ENCODE data around the gene POLR2J3.
"Not testable (repeated sequence)": the region's sequence is repeated elsewhere in the genome, so short reads cannot be mapped to it uniquely, and the experiment has no call there.

POLR2J3 gene

DNA sequence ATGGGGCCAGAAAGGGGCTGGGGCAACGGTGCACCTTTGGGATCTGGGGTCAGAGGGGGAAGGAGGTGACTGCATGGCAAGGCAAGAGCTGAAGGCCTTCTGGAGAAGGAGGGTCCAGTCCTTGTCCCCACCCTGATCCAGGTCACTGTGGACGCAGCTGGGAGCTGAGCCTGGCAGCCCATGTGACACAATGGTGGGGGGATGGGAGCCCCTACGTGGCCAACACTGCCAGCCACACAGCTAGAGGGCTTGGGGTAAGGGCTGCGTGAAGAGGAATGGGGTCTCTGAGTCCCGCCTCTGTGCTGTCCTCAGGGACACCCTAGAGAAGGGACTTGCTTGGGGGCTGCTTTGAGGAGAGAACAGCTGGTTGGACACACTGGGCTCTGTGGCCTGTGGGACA is 9.3 kb upstream of the POLR2J3 start:
- DNase-seq, result not testable (repeated sequence)

DNA sequence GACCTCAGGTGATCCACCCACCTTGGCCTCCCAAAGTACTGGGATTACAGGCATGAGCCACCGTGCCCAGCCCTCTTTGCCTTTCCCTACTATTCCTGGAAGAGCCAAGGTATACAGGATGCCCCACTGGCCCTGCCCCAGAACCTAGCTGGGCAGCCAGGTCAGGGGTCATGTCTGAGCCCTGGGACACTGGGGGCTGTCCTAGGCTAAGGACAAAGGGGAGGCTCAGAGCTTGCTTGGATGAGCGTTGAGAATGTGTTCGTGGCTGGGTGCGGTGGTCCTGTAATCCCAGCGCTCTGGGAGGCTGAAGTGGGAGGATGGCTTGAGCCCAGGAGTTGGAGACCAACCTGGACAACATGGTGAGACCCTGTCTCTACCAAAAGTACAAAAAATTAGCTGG is 6.1 kb upstream of the POLR2J3 start:
- not testable (repeated sequence) for DNase-seq

DNA sequence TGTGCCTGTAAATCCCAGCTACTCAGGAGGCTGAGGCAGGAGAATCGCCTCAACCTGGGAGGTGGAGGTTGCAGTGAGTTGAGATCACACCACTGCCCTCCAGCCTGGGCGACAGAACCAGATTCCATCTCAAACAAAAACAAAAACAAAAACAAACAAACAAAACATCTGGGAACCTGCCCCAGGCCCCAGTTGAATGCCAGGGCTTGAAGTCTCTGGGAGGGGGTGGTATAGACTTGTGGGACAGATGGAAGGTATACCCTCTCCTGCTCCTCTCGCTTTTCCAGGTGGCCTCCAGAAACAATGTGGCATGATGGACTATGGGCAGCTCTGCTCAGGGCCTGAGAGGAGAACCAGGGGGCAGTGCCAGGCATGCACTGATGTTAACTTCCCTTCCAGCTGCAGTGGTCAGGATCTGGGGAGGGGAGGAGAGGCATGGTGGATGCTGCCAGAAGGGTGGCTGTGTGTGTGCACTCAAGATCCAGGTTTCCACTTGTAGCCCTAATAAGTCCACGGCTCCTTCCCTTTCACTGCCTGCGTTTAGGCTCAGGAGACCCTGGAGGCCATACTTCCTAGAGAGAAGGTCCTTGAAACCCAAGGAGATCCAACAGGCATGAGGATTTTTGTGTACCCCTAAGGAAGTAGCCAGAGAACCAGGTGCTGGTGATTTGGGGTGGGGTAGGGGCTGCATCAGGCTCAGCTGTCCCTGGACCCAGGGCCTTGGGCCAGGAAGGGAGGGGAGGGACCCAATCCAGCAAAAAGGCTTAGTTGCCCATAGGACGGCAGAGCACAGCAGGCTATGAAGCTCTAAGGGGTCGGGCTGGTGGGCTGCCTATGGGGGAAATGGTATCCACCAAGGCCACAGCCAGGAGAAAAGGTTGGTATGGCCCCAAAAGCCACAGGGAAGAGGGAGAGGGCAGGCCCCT is 5.2 kb upstream of the POLR2J3 start:
- DNase-seq, result not testable (repeated sequence)

DNA sequence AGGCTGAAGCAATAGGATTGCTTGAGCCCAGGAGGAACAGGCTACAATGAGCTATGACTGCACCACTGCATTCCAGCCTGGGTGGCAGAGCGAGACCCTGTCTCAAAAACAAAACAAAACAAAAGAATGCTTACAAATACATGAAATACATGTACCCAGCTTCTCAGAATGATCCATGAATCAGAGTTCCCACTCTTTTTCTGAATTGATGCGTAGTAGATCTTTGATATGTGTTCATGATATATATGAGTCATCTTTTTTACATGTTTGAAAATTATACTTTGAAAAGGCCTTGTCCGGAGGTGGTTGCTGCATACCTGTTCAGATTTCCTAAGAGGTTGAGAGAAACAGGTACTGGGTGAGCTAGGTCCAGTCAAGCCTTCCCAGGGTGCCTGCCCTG is 4.0 kb upstream of the POLR2J3 start:
- DNase-seq, result not testable (repeated sequence)

- DNase-seq, result not testable (repeated sequence)
Observed at GRCh38 chr7:102574607-102575006, 2.2 kb upstream of the POLR2J3 start.

DNA sequence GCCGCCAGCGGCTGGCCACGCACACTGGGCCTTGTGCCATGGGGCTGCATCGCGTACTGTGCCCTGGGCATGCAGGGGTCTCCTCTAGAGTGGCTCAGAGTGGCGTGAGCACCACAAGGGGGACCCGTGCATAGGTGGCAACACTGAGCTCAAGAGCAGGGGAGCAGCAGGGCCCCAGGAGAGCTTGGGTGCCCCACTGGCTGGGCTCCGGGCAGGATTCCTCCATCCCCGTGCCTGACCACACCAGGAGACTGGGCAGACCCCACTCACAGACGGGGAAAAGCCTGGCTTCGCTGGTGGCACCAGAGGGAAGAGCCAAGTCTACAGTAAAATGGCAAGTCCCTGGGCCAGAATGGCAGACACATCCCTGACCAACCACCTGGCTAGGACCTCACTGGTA is 3.8 kb downstream of the POLR2J3 start:
- not testable (repeated sequence) for DNase-seq

- DNase-seq, result not testable (repeated sequence)
Observed at GRCh38 chr7:102550808-102551422, 21.5 kb downstream of the POLR2J3 start, which contains the start of gene SPDYE2. Gene SPDYE2 (plus strand): TSS chr7:102551226. CDS start chr7:102553256, 2,030 bp downstream.

DNA sequence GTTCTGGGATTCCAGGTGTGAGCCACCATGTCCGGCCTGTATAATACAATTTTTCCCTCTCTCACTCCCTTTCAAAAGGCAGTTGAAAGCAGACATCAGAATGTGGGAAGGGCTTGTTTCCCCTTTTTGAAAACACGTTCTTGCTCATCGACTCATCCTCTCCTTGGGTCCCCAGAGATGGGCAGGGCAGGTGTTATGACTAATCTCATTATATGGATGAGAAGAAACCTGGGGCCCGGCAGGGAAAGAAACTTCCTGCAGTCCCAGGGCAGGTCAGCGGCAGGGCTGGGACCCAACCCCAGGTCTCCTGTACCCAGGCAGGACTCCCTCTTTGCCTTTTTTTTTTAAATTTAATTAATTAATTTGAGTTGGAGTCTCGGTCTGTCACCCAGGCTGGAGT is 26.0 kb downstream of the POLR2J3 start:
- peak; percentile 5 for DNase-seq

- DNase-seq, result not testable (repeated sequence)
Observed at GRCh38 chr7:102545288-102545687, 27.1 kb downstream of the POLR2J3 start.

DNA sequence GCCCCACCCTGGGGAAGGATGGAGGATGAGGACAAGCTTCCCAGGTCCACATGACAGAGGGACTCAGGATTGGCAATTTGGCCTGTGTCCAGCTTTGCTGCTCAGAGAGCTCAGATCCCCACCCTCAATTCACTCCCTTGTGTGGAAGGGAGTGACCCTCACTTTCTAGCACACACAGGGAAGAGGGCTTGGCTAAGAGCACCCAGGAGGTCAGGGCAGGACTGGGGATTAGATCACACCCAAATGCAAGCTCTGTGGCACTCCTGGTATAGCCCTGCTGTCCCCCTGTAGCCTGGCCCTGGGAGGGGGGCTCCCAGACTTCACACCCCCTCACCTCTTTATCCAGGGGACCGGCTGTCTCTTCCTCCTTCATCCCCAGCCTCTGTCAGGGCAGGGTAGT is 28.0 kb downstream of the POLR2J3 start:
- not testable (repeated sequence) for DNase-seq

DNA sequence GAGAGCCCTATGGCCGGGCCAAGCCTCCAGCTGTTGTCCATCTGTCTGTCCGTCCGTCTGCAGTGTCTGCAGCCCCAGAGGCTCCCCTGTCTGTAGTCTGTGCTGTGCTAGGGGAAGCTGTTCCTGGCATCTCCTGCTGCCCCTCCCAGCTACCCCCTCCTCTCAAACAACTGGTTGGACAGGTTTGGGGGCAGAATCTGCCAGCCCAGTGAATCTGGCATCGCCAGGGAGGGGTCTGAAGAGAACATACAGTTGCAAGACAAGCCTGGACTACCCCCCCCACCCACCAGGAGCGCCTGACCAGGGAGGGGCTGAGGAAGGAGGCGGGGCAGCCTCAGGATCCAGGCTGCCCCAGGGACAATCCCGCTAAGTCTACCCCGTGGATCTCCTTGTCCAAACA is 28.8 kb downstream of the POLR2J3 start, which contains the start of gene UPK3BL2:
TSS of gene UPK3BL2 (minus strand) at position 101 of the 400 bp plus-strand sequence. CDS start at position 41, 60 bp downstream.
- not testable (repeated sequence) for DNase-seq

DNA sequence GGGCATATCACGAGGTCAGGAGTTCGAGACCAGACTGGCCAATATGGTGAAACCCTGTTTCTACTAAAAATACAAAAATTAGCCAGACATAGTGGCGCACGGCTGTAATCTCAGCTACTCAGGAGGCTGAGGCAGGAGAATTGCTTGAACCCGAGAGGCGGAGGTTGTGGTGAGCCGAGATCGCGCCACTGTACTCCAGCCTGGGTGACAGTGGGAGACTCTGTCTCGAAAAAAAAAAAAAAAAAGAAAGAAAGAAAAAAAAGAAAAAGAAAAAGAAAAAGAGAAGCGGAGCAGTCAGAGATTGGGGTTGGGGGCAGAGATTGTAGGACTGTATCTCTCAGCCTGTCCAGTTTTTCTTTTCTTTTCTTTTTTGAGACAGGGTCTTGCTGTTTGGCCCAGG is 29.6 kb downstream of the POLR2J3 start:
- not testable (repeated sequence) for DNase-seq

DNA sequence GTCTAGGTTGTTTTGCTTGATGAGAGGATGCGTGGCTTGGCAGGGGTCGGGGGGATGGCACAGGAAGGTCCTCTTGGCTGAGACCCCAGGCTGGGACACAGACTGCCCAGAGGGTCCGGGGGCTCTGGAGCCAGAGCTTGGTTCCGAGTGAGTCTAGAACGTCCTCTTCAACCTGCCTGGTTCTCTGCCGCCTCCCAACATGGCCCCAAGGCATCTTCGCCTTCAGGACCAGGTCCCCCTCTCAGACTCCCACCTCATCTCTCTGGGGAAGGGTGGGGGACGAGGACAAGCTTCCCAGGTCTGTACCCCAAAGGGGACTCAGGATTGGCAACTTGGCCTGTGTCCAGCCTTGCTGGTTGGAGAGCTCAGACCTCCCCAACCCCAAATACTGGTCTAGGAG is 30.3 kb downstream of the POLR2J3 start:
- DNase-seq, result not testable (repeated sequence)

DNA sequence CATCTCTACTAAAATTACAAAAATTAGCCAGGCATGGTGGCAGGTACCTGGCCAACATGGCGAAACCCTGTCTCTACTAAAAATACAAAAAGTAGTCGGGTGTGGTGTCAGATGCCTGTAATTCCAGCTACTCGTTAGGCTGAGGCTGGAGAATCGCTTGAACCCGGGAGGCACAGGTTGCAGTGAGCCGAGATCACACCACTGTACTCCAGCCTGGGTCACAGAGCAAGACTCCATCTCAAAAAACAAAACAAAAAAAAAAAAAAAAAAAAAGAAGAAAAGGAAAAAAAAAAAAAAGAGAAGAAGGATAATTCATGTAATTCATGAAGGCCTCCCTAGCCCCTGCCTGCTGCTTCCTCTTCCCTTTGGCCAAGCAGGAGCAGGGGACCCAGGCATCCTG is 31.8 kb downstream of the POLR2J3 start:
- not testable (repeated sequence) for DNase-seq

- DNase-seq, result not testable (repeated sequence)
Observed at GRCh38 chr7:102535062-102535615, 37.2 kb downstream of the POLR2J3 start.

DNA sequence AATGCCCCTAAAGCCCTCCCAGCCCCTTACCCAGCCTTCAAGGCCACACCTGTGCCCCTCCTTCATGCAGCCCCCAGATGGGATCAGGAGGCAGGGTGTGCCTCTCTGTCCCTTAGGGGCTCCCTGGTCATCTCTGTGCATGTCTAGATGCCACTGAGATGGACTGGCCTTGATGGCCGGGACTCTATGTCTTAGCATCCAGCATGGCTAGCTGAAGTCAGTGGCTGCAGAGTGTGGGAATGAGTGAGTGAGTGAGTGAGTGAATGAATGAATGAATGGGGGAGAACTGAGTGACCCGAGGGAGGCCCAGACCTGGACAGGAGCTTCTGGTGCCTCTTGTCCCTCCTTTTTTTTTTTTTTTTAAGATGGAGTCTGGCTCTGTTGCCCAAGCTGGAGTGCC is 40.3 kb downstream of the POLR2J3 start:
- DNase-seq, result not testable (repeated sequence)

GRCh38 chr7:102531583-102531982 is 40.8 kb downstream of the POLR2J3 start:
- not testable (repeated sequence) for DNase-seq

GRCh38 chr7:102527822-102528793 is 44.3 kb downstream of the POLR2J3 start:
- not testable (repeated sequence) for DNase-seq

DNA sequence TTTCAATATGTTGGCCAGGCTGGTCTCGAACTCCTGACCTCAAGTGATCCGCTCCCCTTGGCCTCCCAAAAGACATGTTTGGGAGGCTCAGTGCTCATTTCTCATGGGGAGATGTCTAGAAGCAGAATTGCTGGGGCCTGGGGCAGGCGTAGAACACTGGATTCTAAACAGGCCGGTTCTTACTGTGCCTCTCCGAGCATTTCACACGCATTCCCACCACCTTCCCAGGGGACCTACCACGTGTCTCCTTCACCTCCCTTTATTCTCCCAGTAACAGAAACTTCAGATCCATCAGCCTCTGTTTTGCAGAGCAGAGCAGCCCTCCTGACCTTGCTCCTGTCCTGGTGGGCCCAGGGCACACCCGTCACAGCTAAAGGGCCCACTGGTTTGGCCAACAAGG is 45.2 kb downstream of the POLR2J3 start:
- not testable (repeated sequence) for DNase-seq

- not testable (repeated sequence) for DNase-seq
Observed at GRCh38 chr7:102524803-102525202, 47.6 kb downstream of the POLR2J3 start.

- not testable (repeated sequence) for DNase-seq
Observed at GRCh38 chr7:102520797-102521196, 51.6 kb downstream of the POLR2J3 start.

GRCh38 chr7:102517550-102518147 is 54.7 kb downstream of the POLR2J3 start, which contains the start of gene RASA4B:
Gene RASA4B (minus strand): TSS chr7:102517777. CDS start chr7:102517710, 67 bp downstream.
- peak; percentile 7 for DNase-seq
